ENCODE results near the gene TMC7. TPM values are rescaled to one million over a fixed set of nuclear protein-coding genes. Genes with fewer than 3 reads are reported as not detected.
"Not testable (repeated sequence)": the region's sequence is repeated elsewhere in the genome, so short reads cannot be mapped to it uniquely, and the experiment has no call there.

TMC7 gene
- total and polyA plus RNA-seq, 9 of the 15 experiments (the other 6 are each of a cell fraction or from before 2014, with no cell fraction given): 0.08 to 2.0 (median 1.5) TPM

DNA sequence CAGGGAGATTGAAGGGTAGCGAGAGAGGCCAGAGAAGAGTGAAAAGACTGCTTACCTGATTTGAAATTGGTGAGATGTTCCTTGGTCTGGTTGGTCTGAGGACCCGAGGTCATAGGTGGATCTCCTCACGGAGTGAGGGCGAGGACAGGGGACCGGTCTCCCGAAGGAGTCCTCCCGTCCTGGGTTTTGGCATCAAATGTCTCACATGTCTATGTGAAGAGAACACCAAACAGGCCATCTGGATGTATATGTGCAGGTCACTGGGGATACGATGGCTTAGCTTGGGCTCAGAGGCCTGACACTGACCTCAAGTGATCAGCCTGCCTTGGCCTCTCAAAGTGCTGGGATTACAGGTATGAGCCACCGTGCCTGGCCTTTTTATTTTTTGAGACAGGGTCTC is 13.3 kb downstream of the TMC7 start:
- DNase-seq (ENCODE audit: extremely low read depth in 1 of 4, low spot score in 3 of 4); in situ Hi-C loops (cut with MboI); FAIRE-seq: not testable (repeated sequence)

DNA sequence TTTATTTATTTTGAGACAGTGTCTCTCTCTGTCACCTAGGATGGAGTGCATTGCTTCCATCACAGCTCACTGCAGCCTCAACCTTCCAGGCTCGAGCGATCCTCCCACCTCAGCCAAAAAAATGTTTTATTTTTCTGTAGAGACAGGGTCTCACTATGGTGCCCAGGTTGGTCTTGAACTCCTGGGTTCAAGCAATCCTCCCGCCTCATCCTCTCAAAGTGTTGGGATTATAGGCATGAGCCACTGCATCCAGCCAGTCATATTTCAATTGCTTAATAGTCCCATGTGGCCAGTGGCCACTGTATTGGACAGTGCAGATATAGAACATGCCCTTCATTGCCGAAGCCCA is 15.3 kb downstream of the TMC7 start:
- TF ChIP-seq FOSL1 (tag; conservative IDR thresholded peaks at IDR 0.05) (0 out of 2 replicates have a peak, but pooled peaks have one; percentile 4), SMAD1 (IDR thresholded peaks at IDR 0.05; ENCODE audit: low read depth, low read length, partially characterized antibody) (no peak), NRF1 (conservative IDR thresholded peaks at IDR 0.05 in 1 of 2, IDR thresholded peaks at IDR 0.05 in 1 of 2) (no peak)
- H3K9me1 ChIP-seq (ENCODE audit: control insufficient read depth, insufficient read depth, low read length): no peaks in the 10 kb centered on the region
- no peak overlapping the region for H3K4me2 ChIP-seq (ENCODE audit: insufficient read depth, low read length)
- DNase-seq (ENCODE audit: extremely low read depth in 1 of 4, low spot score in 3 of 4) (no peak), ATAC-seq (no peak), FAIRE-seq (no peak)
- no peak overlapping the region for H2AFZ ChIP-seq (ENCODE audit: low read depth, low read length)
- intact Hi-C loops (cut with micrococcal nuclease): no loop called here
- no TSS peak for BruUV-seq (replicated peaks)
- H3K27me3 ChIP-seq (ENCODE audit: control insufficient read depth in 2 of 2, insufficient read depth in 2 of 2, low read length in 2 of 2): no peaks in the 10 kb centered on the region
- H3K4me3 ChIP-seq: no peak overlapping the region
- H3K36me3 ChIP-seq (ENCODE audit: control insufficient read depth, insufficient read depth, low read length): no peaks in the 10 kb centered on the region
- no peaks in the 10 kb centered on the region for H3K79me2 ChIP-seq (ENCODE audit: control insufficient read depth, insufficient read depth, low read length)
- no peaks in the 10 kb centered on the region for H3K9me3 ChIP-seq (replicated peaks; ENCODE audit: control insufficient read depth, insufficient read depth, low read depth, low read length)
- no peak overlapping the region for H3K9ac ChIP-seq (ENCODE audit: insufficient read depth in 1 of 2, low read depth in 2 of 2, low read length in 2 of 2)
- no peak overlapping the region for H3K27ac ChIP-seq (ENCODE audit: extremely low read depth, low read depth, low read length)
- ChIA-PET POLR2A (interaction anchor here (1.6 to 1.8 kb wide), 2 partner anchors 9 to 12 kb away, joined by 5 to 6 read pairs; no protein-coding TSS in a partner anchor), CTCF (ENCODE audit: low intra/inter-chr PET ratio) (no interaction called here)
- in situ Hi-C loops (cut with MboI): no loop called here
- no peaks in the 10 kb centered on the region for H4K20me1 ChIP-seq (replicated peaks; ENCODE audit: control insufficient read depth, insufficient read depth, low read length)
- H3K4me1 ChIP-seq (replicated peaks in 1 of 2; ENCODE audit: control insufficient read depth in 2 of 2, insufficient read depth in 2 of 2, low read length in 2 of 2): peaks cover 3 to 8% of the 10 kb centered on the region in 2 experiments; a peak in 2 of 5 replicates
- WGBS (ENCODE audit: insufficient coverage, low coverage, missing lambda C conversion rate): 62% methylated on average over 4 of the region's 4 CpGs

More for the DNA sequence above, 13.3 kb downstream of the TMC7 start:
- H3K4me3 ChIP-seq; ATAC-seq; BruUV-seq (replicated peaks); CTCF ChIA-PET (ENCODE audit: low intra/inter-chr PET ratio); H4K20me1 ChIP-seq (replicated peaks; ENCODE audit: control insufficient read depth, insufficient read depth, low read length); H3K36me3 ChIP-seq (ENCODE audit: control insufficient read depth, insufficient read depth, low read length); H3K79me2 ChIP-seq (ENCODE audit: control insufficient read depth, insufficient read depth, low read length); intact Hi-C loops (cut with micrococcal nuclease); H3K27me3 ChIP-seq (ENCODE audit: control insufficient read depth in 2 of 2, insufficient read depth in 2 of 2, low read length in 2 of 2); H3K9me1 ChIP-seq (ENCODE audit: control insufficient read depth, insufficient read depth, low read length); H3K9ac ChIP-seq (ENCODE audit: insufficient read depth in 1 of 2, low read depth in 2 of 2, low read length in 2 of 2); POLR2A ChIA-PET; H2AFZ ChIP-seq (ENCODE audit: low read depth, low read length); H3K9me3 ChIP-seq (replicated peaks; ENCODE audit: control insufficient read depth, insufficient read depth, low read depth, low read length); H3K4me1 ChIP-seq (replicated peaks in 1 of 2; ENCODE audit: control insufficient read depth in 2 of 2, insufficient read depth in 2 of 2, low read length in 2 of 2); H3K4me2 ChIP-seq (ENCODE audit: insufficient read depth, low read length); H3K27ac ChIP-seq (ENCODE audit: extremely low read depth, low read depth, low read length): not testable (repeated sequence)
- WGBS (ENCODE audit: insufficient coverage, low coverage, missing lambda C conversion rate): 54% methylated on average over 9 of the region's 9 CpGs

Measured in K562 (cell line).